HL-60 (cell line): ENCODE results near the gene MAPK7.

Source experiments
- CTCF ChIP-seq: IDR thresholded peaks from one replicate; pipeline ENCODE4 v1.5.1; 2011; ENCODE audit warnings: low read length, control low read depth, inconsistent platforms; ENCODE audit not compliant: insufficient read depth
- SPI1 ChIP-seq: IDR thresholded peaks from 2 replicates; pipeline ENCODE4 v1.6.1; 2012; ENCODE audit warnings: low read depth, mild to moderate bottlenecking, borderline replicate concordance

GRCh38 chr17:19329136-19329535 is 49.2 kb upstream of the MAPK7 start:
- TF ChIP-seq SPI1 (no peak), CTCF (no peak)
